Smooth muscle cell (in vitro differentiated cells): ENCODE measurements around the gene DDHD1. TPM values are rescaled to one million over a fixed set of nuclear protein-coding genes. Genes with fewer than 3 reads are reported as not detected.
A peak's percentile ranks its signal among the peaks of the same experiment; 100 is the strongest.

ENCODE experiments used
- DNase-seq: peaks from one replicate; lab custom pipeline; 2025; ENCODE audit not compliant: unreplicated experiment; lab: John Stamatoyannopoulos, UW
- H2AFZ ChIP-seq: fragments of 200-600 bp; sonication (generic); 2 replicates; pipeline ENCODE4 v1.6.0; 2016; ENCODE audit warnings: antibody characterized with exemption, low read depth, mild to moderate bottlenecking
- H3F3A ChIP-seq: fragments of 200-600 bp; sonication (generic); 2 replicates; pipeline ENCODE4 v1.6.0; 2017; ENCODE audit warnings: antibody characterized with exemption, low read depth
- H3K27ac ChIP-seq: fragments of 200-600 bp; sonication (generic); 2 replicates; pipeline ENCODE4 v1.5.1; 2016; ENCODE audit warnings: low read depth, mild to moderate bottlenecking
- H3K27me3 ChIP-seq: fragments of 200-600 bp; sonication (generic); 2 replicates; pipeline ENCODE4 v1.6.1; 2016; ENCODE audit warnings: low read depth, mild to moderate bottlenecking
- H3K36me3 ChIP-seq: fragments of 200-600 bp; sonication (generic); 2 replicates; pipeline ENCODE4 v1.5.1; 2016; ENCODE audit warnings: low read depth
- H3K4me1 ChIP-seq: fragments of 200-600 bp; sonication (generic); 2 replicates; pipeline ENCODE4 v1.5.1; 2016; ENCODE audit warnings: low read depth
- H3K4me2 ChIP-seq: fragments of 200-600 bp; sonication (generic); 2 replicates; pipeline ENCODE4 v1.6.0; 2016; ENCODE audit warnings: mild to moderate bottlenecking
- H3K4me3 ChIP-seq: fragments of 200-600 bp; sonication (generic); 2 replicates; pipeline ENCODE4 v1.5.1; 2016; ENCODE audit warnings: mild to moderate bottlenecking
- H3K79me2 ChIP-seq: fragments of 200-600 bp; sonication (generic); 2 replicates; pipeline ENCODE4 v1.6.0; 2016; ENCODE audit warnings: low read depth, mild to moderate bottlenecking
- H3K9ac ChIP-seq: fragments of 200-600 bp; sonication (generic); 2 replicates; pipeline ENCODE4 v1.6.0; 2016; ENCODE audit warnings: low read depth
- H3K9me3 ChIP-seq: fragments of 200-600 bp; sonication (generic); replicated peaks from 2 replicates; pipeline ENCODE4 v1.5.1; 2016; ENCODE audit warnings: low read depth
- H4K20me1 ChIP-seq: fragments of 200-600 bp; sonication (generic); 2 replicates; pipeline ENCODE4 v1.6.0; 2016; ENCODE audit warnings: low read depth
- WGBS: methylation state at CpG from one replicate; pipeline ENCODE4 v1.1.7; 2016; ENCODE audit warnings: low lambda C conversion rate; 5-methylcytosine and 5-hydroxymethylcytosine counted together
- polyA plus RNA-seq: library from polyadenylated mRNA; unstranded; fragments of >200 nt; fragmentation: Nextera tagmentation; extraction: Ambion mirVana; gene quantifications from 2 replicates; pipeline ENCODE4 v1.2.1, GENCODE V29; 2016
- total RNA-seq: library from RNA; depleted of rRNA; stranded (reverse); fragments of >200 nt; gene quantifications from 2 replicates; pipeline ENCODE4 v1.2.3, GENCODE V29; 2014
- TF ChIP-seq, protein P1 (sequence below): fragments of 200-600 bp; sonication (generic); IDR thresholded peaks from 2 replicates; pipeline ENCODE4 v1.5.1; 2017; ENCODE audit warnings: borderline replicate concordance, mild to moderate bottlenecking, antibody characterized with exemption; ENCODE audit not compliant: insufficient read depth, poor library complexity, severe bottlenecking

DDHD1 gene
- total and polyA plus RNA-seq, 2 experiments from 2014 or later = 4.0 to 7.8 TPM

DNA sequence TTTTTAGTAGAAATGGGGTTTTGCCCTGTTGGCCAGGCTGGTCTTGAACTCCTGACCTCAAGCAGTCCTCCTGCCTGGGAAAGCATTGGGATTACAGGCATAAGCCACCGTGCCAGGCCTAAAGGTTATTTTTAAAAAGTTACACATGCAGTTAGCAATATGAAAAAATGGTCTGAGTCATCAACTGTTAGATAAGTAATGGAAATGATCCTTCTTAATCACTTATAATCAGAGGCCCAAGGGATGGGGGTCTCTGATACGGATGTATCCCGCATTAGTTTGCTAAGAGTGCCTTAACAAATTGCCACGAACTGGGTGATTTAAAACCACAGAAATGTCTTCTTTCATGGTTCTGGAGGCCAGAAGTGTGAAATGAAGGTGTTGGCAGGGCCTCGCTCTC, 148.1 kb downstream of the DDHD1 start:
- H4K20me1 ChIP-seq = no peaks in the 10 kb centered on the region
- H2AFZ ChIP-seq = peak overlapping the region; percentile 33
- no peaks in the 10 kb centered on the region for H3K79me2 ChIP-seq
- TF ChIP-seq, protein P1, sequence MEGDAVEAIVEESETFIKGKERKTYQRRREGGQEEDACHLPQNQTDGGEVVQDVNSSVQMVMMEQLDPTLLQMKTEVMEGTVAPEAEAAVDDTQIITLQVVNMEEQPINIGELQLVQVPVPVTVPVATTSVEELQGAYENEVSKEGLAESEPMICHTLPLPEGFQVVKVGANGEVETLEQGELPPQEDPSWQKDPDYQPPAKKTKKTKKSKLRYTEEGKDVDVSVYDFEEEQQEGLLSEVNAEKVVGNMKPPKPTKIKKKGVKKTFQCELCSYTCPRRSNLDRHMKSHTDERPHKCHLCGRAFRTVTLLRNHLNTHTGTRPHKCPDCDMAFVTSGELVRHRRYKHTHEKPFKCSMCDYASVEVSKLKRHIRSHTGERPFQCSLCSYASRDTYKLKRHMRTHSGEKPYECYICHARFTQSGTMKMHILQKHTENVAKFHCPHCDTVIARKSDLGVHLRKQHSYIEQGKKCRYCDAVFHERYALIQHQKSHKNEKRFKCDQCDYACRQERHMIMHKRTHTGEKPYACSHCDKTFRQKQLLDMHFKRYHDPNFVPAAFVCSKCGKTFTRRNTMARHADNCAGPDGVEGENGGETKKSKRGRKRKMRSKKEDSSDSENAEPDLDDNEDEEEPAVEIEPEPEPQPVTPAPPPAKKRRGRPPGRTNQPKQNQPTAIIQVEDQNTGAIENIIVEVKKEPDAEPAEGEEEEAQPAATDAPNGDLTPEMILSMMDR = no peak
- no peaks in the 10 kb centered on the region for H3F3A ChIP-seq
- no peaks in the 10 kb centered on the region for H3K36me3 ChIP-seq
- H3K4me2 ChIP-seq = no peak overlapping the region
- DNase-seq = no peak
- no peaks in the 10 kb centered on the region for H3K4me1 ChIP-seq
- no peaks in the 10 kb centered on the region for H3K27me3 ChIP-seq
- peak overlapping the region; percentile 3 for H3K27ac ChIP-seq
- 58% methylated on average over 5 of the region's 5 CpGs for WGBS
- H3K9ac ChIP-seq = no peak overlapping the region
- H3K9me3 ChIP-seq = no peaks in the 10 kb centered on the region
- no peak overlapping the region for H3K4me3 ChIP-seq

DNA sequence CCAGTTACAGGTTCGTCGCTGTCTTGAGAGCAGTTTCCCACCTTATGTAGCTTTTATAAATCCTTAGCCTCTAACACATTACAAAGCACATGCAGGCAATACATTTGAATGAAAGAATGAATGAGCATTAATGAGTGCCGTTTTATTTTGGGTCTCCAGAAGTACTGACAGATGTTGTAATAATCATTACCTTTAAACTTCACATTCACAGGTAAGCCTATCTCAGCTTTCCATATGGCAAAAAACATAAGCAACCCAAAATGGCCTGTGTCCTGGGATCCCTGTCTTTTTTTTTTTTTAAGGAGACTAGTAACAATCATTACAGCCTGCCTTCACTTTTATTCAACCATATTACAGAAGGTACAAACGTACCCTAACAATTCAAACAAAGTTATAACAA, 149.3 kb downstream of the DDHD1 start:
- no peak for DNase-seq
- Histone ChIP-seq H3K27me3 (no peaks in the 10 kb centered on the region), H3K4me3 (no peak overlapping the region), H3K27ac (no peak overlapping the region), H3K9ac (no peak overlapping the region), H3K79me2 (no peaks in the 10 kb centered on the region), H3K4me2 (no peak overlapping the region), H3K36me3 (no peaks in the 10 kb centered on the region), H4K20me1 (no peaks in the 10 kb centered on the region), H2AFZ (no peak overlapping the region), H3K4me1 (no peaks in the 10 kb centered on the region), H3K9me3 (no peaks in the 10 kb centered on the region), H3F3A (no peaks in the 10 kb centered on the region)
- TF ChIP-seq, protein P1 = no peak
- 86% methylated on average over 4 of the region's 4 CpGs for WGBS

DNA sequence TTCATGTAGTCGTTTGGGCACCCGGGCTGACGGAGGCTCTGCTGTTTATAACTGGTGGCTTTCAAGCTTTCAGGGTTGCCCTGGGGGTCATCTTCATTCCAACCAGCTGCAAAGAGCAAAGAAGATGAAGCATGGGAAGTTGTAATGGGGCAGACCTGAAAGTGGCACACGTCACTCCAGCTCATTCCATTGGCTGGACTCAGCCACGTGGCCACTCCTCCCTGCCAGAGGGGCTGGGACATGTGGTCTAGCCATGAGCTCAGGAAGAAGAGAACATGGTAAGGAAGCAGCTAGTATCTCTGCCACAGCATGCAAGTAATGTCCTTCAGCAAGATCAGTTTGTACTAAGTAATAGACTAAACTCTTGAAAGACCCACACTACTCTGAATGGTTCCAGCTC, 150.5 kb downstream of the DDHD1 start:
- H3K4me1 ChIP-seq = no peaks in the 10 kb centered on the region
- TF ChIP-seq, protein P1 = no peak
- DNase-seq = no peak
- no peaks in the 10 kb centered on the region for H3K27me3 ChIP-seq
- H3K9ac ChIP-seq = no peak overlapping the region
- no peaks in the 10 kb centered on the region for H4K20me1 ChIP-seq
- H3K4me3 ChIP-seq = no peak overlapping the region
- H3K4me2 ChIP-seq = no peak overlapping the region
- H3K79me2 ChIP-seq = no peaks in the 10 kb centered on the region
- no peak overlapping the region for H2AFZ ChIP-seq
- H3F3A ChIP-seq = no peaks in the 10 kb centered on the region
- H3K9me3 ChIP-seq = no peaks in the 10 kb centered on the region
- H3K36me3 ChIP-seq = no peaks in the 10 kb centered on the region
- H3K27ac ChIP-seq = no peak overlapping the region
- WGBS = 75% methylated on average over 5 of the region's 5 CpGs

DNA sequence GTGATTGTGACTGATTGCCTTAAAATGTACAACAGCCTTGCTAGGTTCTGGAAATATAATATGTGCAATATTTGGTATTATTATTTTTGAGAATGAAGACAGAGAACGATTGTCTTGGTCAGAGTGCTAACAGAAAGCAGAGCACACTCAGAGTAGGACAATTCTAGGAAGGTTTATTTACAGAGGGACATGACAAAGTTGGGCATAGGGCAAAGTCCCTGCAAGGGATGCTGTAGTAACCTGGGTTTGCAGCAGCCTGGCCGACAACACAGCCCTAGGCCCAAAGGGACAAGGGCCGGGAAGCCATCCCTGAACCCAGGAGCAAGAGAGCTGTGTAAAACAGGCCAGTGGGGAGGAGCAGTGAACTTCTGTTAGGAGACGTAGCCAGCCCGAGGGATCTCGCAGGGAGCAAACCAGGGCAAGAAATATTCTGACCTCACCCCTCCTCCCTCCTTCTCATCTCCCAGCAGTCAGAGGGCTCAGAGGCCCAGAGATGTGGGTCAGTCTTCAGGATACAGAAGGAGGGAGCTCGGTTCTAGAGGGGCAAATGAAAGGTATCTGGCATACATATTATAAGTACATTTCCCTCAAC, 151.2 kb downstream of the DDHD1 start:
- H2AFZ ChIP-seq = no peak overlapping the region
- TF ChIP-seq, protein P1 = no peak
- no peaks in the 10 kb centered on the region for H3K36me3 ChIP-seq
- H3F3A ChIP-seq = no peaks in the 10 kb centered on the region
- H3K4me2 ChIP-seq = no peak overlapping the region
- no peaks in the 10 kb centered on the region for H3K4me1 ChIP-seq
- H3K79me2 ChIP-seq = no peaks in the 10 kb centered on the region
- H3K27ac ChIP-seq = no peak overlapping the region
- WGBS = 69% methylated on average over 7 of the region's 7 CpGs
- no peak overlapping the region for H3K4me3 ChIP-seq
- no peaks in the 10 kb centered on the region for H3K27me3 ChIP-seq
- no peaks in the 10 kb centered on the region for H3K9me3 ChIP-seq
- H3K9ac ChIP-seq = no peak overlapping the region
- DNase-seq = no peak
- no peaks in the 10 kb centered on the region for H4K20me1 ChIP-seq
